NCI-H128 (cell line): Measurements from ENCODE around the gene BRMS1L.

ENCODE experiments used
- DNase-seq: peaks from one replicate; lab custom pipeline; 2025; ENCODE audit not compliant: unreplicated experiment; lab: John Stamatoyannopoulos, UW

The BRMS1L gene

DNA sequence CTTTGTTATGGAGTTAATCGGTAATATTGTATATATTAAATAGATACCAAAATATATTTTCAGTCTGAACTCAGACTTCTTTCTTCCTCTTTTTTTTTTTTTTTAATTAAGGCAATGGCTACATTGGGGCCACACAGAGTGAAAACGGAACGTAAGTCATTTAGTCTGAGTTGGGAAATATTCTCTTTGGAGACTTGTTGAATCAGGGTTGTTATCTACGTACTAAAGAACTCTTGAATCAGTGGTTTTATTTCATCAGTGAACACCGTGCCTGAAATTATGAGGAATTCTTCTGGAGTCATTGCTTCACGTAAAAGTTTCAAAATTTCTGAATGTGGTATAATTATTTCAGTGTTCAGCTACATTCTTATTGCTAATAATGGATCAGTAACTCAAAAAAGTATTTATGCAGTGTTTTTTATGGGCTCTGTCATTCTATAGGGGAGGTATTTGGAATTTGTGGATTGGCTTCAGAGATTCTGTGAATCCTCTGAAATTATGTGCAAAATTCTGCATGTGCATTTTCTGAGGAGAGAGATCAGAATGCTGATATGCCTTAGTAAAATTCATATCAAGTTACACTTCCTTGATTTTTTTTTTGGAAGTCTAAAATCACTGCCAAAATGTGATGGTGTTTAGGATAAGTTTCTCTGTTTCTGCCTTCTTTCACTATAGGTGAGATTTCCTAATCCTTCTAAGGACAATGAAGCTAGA lies 39.6 kb downstream of the BRMS1L start:
- DNase-seq: no peak

DNA sequence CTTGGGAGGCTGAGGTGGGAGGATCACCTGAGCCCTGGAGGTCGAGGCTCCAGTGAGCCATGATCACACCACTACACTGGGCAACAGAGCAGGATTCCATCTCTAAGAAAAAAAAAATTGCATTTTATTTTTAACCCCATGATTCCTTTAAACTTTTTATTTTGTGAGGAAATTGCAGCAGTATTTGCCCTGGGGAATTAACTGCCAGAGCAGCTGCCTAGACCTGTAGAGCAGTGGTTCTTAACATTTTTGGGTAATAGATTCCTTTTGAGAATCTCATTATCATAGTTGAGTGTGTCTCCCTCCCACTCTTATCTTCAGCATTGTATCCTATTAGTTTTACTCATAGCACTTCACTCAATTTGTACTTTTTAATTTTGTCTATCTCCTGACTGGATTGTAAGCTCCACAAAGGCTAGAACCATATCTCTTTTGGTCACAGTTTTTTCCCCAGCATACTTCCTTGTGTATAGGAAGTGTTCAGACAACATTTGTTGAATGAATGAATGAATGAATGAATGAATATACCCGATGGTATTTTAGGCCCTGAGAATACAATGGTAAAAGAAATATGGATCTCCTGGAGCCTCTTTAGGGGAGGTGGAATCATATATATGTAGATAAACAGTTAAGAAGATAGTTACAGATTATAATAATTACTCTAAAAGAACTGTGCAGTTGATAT lies 40.6 kb downstream of the BRMS1L start:
- DNase-seq: no peak

DNA sequence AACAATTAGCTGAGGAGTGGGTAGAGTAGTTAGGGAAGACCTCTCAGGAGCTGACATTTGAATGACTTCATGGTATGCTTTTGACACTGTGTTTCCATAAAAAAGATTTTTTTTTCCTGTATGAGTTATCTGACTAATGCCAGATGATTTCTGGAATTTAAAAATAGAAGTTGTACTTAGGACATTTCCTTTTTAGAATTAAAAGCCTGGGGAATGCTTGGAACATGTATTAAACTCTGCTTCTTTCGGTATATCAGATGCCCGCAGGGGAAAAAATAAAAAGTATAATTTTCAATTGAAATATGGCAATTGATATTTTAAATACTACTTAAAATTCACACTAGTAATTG lies 41.1 kb downstream of the BRMS1L start:
- no peak for DNase-seq

DNA sequence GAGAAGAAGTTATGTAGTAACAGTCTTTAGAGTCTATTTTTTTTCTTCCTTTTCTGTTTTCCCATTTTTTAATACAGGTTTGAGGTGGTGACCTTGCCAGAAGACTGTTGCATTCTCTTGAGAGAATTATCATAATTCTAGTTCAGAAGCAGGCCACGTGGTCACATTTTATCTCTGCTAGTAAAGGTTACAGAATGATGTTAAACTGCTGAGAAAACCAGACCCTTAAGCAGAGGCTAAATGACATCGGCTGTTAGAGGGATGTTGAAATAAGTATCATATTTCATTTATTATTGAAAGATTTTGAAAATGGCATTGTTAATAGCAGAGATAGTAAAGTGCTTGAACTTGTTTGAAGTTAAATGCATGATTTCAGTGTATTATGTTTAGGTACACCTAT lies 49.2 kb downstream of the BRMS1L start:
- no peak for DNase-seq

DNA sequence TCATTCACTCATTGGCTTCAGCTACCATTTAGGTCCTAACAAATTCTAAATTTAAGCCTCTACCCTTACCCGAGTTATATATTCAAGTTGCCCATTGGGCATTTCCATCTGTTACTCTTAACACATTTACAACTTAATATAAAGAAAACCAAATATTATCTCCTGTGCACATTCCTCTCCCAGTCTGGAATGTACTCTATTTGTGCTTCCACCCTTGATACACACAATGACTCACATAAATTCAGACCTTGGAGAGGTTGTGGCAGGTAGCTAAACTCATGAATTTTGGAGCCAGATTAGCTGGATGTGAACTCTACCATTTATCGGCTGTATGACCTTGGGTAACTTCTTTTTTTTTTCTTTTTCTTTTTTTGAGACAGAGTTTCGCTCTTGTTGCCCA lies 51.1 kb downstream of the BRMS1L start:
- DNase-seq: no peak

DNA sequence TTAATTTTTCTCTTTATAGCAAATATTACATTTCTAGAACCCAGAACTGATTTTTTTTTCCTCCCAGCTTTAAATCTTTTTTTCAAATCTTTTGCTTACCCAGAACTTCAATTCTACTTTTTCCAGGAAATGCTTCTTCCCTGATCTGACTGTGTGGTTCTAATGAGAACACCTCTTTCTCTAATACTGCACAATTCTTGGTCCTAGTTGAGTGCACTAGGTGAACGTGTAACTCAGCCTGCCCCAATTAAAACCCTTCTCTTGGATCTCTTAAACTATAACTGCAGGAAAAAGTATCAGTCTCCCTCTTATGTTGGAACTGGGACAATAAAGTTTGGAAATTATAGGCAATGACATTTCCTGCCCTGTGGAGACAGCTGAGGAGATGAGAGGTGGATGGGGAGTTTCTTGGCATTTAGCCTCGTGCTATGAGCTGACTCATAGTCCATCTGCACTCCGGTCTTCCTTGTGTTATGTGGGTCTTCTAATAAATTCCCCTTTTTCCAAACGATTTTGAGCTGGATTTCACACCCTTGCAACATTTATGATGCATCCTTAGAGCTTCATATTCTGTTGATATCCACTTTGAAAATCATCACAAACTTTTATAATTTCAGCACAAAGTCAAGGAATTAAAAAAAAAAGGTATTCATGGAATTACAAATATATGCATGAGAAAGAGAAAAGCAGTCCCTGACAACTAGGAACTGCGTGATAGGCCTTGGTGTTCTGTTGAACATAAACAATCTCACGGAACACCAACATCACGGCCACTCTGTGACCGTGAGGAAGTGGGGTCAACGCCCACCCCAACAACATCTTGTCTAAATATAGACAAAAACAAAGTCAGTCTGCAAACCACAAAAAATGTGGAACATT lies 52.4 kb downstream of the BRMS1L start:
- no peak for DNase-seq

DNA sequence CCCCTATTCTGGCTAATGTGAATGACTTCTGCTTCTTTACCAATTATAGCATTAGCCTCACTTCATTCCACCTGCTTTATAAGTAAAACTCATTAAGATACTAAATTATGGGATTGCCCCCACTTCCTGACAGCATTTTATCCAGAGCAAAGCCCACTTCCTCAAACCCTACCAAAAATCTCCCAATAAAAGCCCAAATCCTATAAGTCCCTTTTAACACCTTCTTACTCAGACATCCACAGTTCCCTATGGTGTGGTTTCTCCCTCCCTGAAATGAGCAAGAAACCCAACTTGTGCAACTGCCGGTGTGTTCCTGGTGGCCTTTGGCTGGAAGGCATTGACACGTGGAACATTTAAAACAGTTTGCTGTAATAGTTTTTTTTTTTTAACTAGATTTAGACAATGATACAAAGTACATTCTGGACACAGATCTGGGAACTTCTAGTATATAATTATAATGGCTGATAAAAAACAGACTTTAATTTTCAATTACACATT lies 53.1 kb downstream of the BRMS1L start:
- no peak for DNase-seq

DNA sequence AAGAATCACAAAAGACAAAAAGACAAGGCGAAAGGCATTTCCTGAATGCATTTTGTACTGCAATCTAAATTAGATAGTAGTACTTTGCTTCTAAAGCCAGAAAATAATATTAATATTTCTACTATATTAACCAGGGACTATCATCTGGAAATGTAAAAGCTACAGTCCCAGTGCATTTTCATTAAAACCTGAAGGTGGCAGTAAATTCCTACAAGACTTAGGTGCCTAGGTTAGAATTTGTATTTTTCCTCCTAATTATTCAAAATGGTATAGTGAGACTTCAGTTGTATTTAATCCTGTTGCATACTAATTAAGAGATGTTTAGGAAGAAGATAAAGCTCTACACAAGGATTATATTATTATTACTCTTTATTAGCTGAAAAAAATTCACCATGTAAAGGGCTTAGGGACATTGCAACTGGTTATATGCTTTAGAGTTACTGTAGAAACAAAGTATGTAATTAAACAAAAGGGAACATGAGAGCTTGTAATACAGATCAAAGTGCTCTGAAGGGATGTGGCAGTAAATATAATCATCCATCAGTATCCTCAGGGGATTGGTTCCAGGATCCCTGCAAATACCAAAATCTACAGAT lies 53.6 kb downstream of the BRMS1L start:
- no peak for DNase-seq

DNA sequence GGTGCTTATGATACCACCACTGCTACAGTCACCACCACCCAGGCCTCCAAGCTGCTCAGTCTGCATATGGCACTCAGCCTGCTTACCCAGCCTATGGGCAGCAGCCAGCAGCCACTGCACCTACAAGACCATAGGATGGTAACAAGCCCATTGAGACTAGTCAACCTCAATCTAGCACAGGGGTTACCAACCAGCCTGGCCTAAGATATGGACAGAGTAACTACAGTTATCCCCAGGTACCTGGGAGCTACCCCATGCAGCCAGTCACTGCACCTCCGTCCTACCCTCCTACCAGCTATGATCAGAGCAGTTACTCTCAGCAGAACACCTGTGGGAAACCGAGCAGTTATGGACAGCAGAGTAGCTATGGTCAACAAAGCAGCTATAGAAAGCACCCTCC lies 55.1 kb downstream of the BRMS1L start:
- DNase-seq: no peak

DNA sequence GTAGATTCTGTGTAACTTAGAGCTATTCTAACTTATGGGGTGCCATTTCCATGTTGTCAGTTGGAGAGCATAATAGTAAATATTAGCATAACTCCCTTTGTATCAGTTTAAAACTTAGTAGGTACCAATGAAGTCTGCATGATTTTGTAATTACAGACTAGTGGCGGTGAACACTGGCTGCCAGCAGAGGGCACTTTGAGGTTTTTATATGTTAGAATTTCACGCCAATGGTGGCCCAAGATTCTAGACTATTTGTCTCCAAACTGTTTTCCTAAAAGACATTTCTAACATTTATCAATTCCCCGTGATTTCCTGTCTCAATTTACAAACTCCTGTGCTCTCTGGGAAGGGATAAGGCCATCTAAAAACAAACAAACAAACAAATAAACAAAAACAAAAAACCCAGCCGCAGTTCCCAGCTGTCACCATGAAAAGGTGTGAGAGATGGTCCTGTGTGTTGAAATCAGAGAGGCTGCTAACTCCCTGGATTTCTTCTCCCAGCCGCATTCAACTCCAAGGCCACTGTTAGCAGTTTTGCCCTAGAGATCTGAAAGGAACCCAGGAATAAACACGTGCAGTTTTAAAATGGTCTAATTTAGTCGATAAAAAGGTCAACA lies 57.6 kb downstream of the BRMS1L start:
- DNase-seq: peak; percentile 7

DNA sequence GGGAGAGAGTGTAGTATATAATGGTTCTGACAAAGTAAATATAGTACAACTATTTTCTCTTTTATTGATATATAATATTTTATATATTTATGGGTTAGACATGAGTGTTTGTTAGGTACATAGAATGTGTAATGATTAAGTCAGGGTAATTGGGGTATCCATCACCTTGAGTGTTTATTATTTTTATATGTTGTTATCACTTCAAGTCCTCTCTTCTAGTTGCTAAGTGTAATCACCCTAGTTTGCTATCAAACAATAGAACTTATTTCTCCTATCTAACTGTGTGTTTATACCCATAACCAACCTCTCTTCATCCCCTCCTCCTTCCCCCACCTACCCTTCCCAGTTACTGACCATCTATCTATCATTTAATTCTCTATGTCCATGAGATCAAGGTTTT lies 64.2 kb downstream of the BRMS1L start:
- no peak for DNase-seq

DNA sequence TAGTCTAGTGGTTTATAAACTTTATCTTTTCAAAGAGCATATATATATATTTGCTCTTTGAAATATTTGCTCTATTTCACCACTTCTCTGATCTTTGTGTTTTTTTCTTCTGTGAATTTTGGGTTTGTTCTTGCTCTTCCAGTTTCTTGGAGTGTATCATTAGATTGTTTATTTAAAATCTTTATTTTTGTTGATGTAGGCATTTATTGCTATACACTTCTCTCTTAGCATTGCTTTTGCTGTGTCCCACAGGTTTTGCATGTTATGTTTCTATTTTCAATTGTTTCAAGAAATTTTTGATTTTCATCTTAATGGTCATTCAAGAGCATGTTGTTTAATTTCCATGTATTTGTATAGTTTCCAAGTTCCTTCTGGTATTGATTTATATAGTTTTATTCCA lies 69.1 kb downstream of the BRMS1L start:
- no peak for DNase-seq

DNA sequence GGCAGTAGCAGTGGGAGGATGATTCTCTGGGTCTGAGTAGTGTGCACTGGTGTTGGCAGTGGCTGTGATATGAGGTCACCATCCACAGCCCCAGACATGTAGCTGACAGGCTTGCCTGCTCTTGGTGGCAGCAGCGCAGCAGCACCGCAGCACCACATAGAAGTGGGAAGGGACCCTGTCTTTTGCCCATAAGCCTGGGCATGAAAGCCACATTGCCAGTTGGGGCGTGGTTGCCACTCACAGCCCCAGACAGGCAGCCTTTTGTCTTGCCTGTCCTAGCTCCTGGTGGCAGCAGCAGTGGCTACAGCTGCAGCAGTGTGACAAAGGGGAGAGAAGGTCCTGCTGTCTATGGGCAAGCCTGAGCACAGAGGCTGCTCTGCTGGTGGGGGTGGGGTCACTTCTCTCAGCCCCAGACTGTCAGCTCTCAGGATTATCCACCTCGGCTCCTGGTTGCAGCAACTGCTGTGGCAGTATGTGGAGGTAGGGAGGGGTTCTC lies 71.5 kb downstream of the BRMS1L start:
- no peak for DNase-seq

DNA sequence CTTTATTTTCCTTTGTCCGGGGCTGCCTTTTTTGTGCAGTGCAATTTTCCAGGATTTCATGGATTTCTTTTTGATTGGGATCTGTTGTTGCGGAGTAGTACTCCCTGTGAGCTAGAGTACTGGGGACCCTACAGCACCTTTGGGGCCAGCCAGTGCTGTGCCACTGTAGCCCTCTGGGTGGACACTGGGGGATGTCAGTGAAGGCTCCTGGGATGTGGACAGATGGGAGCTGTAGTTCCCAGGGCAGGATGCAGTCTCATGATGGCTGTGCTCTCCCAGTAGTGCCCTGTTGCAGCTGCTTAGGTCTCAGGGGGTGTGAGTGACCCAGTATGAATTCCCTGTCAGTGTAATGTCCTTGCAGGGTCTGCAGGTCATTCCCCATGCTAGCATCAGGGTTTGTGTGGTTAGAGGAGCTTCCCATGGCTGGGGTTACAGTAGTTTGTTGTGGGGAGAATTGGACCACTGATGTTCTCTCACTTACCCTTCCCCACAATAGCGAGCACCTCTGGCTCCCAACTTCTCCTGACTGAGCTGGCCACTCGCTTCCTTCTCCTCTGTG lies 72.2 kb downstream of the BRMS1L start:
- no peak for DNase-seq

DNA sequence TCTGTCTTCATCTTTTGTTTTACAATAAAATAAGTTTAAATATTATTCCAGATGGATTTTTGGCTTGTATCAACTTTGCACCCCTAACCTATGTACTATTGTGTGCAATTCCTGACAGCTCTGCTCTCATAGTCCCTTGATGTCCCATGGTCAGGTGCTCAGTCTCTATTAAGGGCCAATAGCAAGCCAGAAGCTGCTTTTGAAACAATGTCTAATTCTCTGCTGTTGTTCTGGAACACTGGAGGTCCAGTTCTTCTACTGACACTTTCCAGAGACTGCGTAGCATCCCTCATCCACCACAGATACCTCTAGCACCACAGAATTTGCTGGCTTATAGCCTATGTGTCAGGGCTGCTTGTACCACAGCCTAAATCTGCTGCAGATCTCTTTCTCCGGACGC lies 74.6 kb downstream of the BRMS1L start:
- no peak for DNase-seq

DNA sequence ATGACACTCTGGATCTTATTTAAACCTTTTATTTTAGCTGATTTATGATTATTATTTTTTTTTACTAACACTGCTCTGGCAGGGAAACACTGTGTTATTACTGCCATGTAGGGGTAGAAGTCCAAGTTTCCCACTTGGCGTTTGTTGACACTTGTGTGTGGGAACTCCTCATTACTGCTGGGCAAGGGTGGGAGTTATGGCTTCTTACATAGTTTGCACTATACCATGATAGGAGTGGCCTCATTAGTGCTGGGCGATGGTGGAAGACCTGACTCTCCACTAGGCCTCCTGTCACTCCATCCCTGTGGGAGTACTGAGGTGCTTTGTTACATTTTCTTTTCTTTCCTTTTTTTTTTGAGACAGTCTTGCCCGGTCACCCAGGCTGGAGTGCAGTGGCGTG lies 83.5 kb downstream of the BRMS1L start:
- no peak for DNase-seq

DNA sequence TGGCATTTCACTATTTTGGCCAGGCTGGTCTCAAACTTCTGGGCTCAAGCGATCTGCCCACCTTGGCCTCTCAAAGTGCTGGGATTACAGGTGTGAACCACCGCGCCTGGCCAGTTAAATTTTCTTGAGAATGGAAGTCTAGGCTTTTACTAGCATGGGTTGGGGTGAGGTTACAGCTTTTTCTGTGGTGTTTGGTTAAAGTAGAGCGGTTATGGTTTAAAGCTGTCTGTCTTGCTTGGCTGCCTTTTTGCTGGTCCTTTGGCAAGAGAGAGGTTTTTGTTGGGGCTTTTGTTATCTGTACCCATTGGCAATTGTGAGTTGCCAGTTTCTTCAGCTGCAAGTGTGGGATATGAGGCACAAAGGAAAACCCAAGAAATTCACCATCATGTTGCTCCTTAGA lies 84.1 kb downstream of the BRMS1L start:
- DNase-seq: no peak

DNA sequence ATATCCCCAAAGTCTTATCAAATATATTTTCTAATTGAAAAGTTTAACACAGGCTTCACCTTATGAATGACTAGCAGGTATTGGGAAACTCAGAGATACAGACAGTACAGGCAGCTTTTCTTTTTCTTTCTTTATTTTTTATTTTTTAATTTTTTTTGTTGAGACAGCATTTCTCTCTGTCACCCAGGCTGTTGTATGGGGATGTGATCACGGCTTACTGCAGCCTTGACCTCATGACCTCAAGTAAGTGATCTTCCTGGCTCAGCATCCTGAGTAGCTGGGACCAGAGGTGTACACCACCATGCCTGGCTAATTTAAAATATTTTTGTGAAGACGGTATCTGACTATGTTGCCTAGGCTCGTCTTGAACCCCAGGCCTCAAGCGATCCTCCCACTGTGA lies 85.0 kb downstream of the BRMS1L start:
- no peak for DNase-seq

DNA sequence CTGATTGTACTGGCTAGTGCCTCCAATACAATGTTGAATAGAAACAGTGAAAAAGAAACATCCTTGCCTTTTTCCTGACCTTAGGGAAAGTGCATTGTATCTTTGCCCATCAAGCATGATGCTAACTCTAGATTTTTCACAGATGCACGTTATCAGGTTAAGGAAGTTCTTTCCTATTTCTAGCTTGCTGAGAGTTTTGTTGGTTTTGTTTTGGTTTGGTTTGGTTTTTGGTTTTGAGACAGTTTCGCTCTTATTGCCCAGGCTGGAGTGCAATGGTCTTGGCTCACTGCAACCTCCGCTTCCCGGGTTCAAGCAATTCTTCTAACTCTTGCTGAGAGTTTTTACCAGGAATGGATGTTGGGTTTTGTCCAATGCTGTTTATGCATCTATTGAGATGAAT lies 89.0 kb downstream of the BRMS1L start:
- no peak for DNase-seq

DNA sequence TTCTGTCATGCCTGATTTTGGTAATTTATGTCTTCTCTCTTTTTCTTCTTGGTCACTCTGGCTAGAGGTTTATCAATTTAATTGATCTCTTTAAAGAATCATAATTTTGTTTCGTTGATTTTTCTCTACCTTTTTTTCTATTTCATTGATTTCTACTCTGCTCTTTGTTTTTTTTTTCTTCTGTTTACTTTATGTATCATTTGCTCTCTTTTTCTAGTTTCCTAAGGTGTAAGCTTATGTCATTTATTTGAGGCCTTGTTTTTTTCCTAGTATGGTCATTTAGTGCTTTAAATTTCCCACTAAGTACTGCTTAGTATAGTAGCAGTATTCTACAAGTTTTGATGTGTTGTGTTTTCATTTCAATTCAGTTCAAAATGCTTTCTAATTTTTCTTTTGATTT lies 89.6 kb downstream of the BRMS1L start:
- no peak for DNase-seq
